Calu3 (cell line): ENCODE data around the gene ZNF134. TPM values are rescaled to one million over a fixed set of nuclear protein-coding genes. Genes with fewer than 3 reads are reported as not detected.

Experiments used
- BruUV-seq: library from RNA; stranded (reverse); fragments of 400-500 nt; replicated peaks from 2 replicates; lab custom pipeline; 2021; lab: Mats Ljungman, UMichigan
- CTCF ChIA-PET: fragments of 300-600 bp; sonication (Branson Sonifier 250); formaldehyde crosslinking; loops from one replicate; lab custom pipeline; 2022; ENCODE audit warnings: antibody characterized with exemption; lab: Charles Lee
- DNase-seq: peaks from one replicate; pipeline ENCODE4 v3.0.0; 2022
- H3K27ac Mint-ChIP-seq: one replicate; pipeline ENCODE4 v1.8.0; 2022; ENCODE audit warnings: mixed read lengths; ENCODE audit not compliant: unreplicated experiment
- H3K27me3 Mint-ChIP-seq: one replicate; pipeline ENCODE4 v1.8.0; 2022; ENCODE audit warnings: mixed read lengths; ENCODE audit not compliant: unreplicated experiment
- H3K36me3 Mint-ChIP-seq: one replicate; pipeline ENCODE4 v1.8.0; 2022; ENCODE audit warnings: mild to moderate bottlenecking, moderate library complexity, mixed read lengths; ENCODE audit not compliant: insufficient read depth, unreplicated experiment
- H3K4me1 Mint-ChIP-seq: one replicate; pipeline ENCODE4 v1.8.0; 2022; ENCODE audit warnings: mild to moderate bottlenecking, low read depth, mixed read lengths; ENCODE audit not compliant: unreplicated experiment
- H3K4me3 Mint-ChIP-seq: one replicate; pipeline ENCODE4 v1.8.0; 2022; ENCODE audit warnings: mild to moderate bottlenecking, low read depth, moderate library complexity, mixed read lengths; ENCODE audit not compliant: unreplicated experiment
- H3K9me3 Mint-ChIP-seq: one replicate; pipeline ENCODE4 v1.8.0; 2022; ENCODE audit warnings: low read depth, mixed read lengths; ENCODE audit not compliant: unreplicated experiment
- intact Hi-C: fragments of 100-400 bp; cut with micrococcal nuclease; formaldehyde crosslinking; loops from one replicate; pipeline ENCODE4 v1.10.0; 2022; ENCODE audit not compliant: unreplicated experiment
- total RNA-seq: library from RNA; stranded (reverse); gene quantifications from 2 replicates; pipeline ENCODE4 v1.2.3, GENCODE V29; 2022
- TF ChIP-seq, protein P1 (sequence below): fragments of 200-600 bp; IDR thresholded peaks from one replicate; pipeline ENCODE4 v1.8.0; 2022; ENCODE audit warnings: antibody characterized with exemption; ENCODE audit not compliant: unreplicated experiment

ZNF134 gene
- total RNA-seq, 1 experiment from 2014 or later: 11.4 TPM

- Mint-ChIP-seq H3K9me3 (peaks cover 13% of the 10 kb centered on the region), H3K27me3 (no peaks in the 10 kb centered on the region), H3K27ac (peak within 1 kb of the TSS; percentile 40), H3K4me3 (peak within 1 kb of the TSS; percentile 83), H3K4me1 (peaks cover 21% of the 10 kb centered on the region), H3K36me3 (peaks cover 26% of the 10 kb centered on the region)
- no TSS peak for BruUV-seq
- intact Hi-C loops: loop anchor here (2.0 kb wide), 1 partner anchor 48 kb away; the partner anchor contains the start of gene ZNF551
- peak; percentile 95 for DNase-seq
- CTCF ChIA-PET: no interaction called here
- TF ChIP-seq, protein P1, sequence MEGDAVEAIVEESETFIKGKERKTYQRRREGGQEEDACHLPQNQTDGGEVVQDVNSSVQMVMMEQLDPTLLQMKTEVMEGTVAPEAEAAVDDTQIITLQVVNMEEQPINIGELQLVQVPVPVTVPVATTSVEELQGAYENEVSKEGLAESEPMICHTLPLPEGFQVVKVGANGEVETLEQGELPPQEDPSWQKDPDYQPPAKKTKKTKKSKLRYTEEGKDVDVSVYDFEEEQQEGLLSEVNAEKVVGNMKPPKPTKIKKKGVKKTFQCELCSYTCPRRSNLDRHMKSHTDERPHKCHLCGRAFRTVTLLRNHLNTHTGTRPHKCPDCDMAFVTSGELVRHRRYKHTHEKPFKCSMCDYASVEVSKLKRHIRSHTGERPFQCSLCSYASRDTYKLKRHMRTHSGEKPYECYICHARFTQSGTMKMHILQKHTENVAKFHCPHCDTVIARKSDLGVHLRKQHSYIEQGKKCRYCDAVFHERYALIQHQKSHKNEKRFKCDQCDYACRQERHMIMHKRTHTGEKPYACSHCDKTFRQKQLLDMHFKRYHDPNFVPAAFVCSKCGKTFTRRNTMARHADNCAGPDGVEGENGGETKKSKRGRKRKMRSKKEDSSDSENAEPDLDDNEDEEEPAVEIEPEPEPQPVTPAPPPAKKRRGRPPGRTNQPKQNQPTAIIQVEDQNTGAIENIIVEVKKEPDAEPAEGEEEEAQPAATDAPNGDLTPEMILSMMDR: no peak
These were observed 19.2 kb downstream of the ZNF134 start, which contains the start of gene ZNF211 for GRCh38 chr19:57632987-57633831. Gene ZNF211, plus strand, starts transcription at chr19:57633168. Its CDS starts 179 bp downstream, at chr19:57633347.

DNA sequence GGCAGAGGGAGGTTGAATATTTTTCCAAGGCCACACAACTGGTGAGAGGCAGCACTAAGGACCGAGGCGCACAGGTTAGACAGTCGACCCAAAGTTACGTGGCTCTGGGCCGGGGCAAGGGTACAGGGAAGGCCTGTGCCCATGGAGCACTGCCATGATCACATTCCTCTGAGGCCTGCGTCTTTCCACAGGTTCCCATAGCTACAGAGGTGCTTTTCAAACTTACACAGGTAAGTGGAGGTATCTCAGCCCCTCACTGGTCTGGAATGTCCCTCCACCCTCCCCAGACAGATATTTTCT is 19.7 kb downstream of the ZNF134 start:
- Mint-ChIP-seq H3K4me3 (peak overlapping the region; percentile 83), H3K27me3 (no peaks in the 10 kb centered on the region), H3K36me3 (peaks cover 26% of the 10 kb centered on the region), H3K9me3 (peaks cover 17% of the 10 kb centered on the region), H3K27ac (peak overlapping the region; percentile 40), H3K4me1 (peaks cover 21% of the 10 kb centered on the region)
- no peak for DNase-seq
- CTCF ChIA-PET: no interaction called here
- TF ChIP-seq, protein P1: no peak
- intact Hi-C loops: loop anchor here (2.0 kb wide), 1 partner anchor 47 kb away; the partner anchor contains the start of gene ZNF551
- BruUV-seq: no TSS peak

DNA sequence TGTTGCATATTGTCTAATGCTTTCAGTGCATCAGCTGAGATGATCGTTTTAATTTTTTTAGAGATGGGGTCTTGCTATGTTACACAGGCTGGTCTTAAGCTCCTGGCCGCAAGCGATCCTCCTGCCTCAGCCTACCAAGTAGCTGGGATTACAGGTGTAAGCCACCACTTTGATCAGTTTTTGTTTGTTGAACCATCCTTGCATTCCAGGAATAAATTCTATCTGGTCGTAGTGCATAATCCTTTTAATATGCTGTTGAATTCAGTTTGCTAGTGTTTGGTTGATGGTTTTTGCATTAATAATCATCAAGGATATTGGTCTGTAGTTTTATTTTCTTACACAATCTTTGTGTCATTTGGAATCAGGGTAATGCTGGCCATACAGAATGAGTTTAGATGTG is 23.3 kb downstream of the ZNF134 start:
- H3K4me1 Mint-ChIP-seq: peaks cover 19% of the 10 kb centered on the region
- intact Hi-C loops: no loop called here
- TF ChIP-seq, protein P1: no peak
- peaks cover 38% of the 10 kb centered on the region for H3K36me3 Mint-ChIP-seq
- no peak for DNase-seq
- CTCF ChIA-PET: no interaction called here
- no TSS peak for BruUV-seq
- no peak overlapping the region for H3K27ac Mint-ChIP-seq
- H3K9me3 Mint-ChIP-seq: peaks cover 34% of the 10 kb centered on the region
- H3K4me3 Mint-ChIP-seq: no peak overlapping the region
- no peaks in the 10 kb centered on the region for H3K27me3 Mint-ChIP-seq

DNA sequence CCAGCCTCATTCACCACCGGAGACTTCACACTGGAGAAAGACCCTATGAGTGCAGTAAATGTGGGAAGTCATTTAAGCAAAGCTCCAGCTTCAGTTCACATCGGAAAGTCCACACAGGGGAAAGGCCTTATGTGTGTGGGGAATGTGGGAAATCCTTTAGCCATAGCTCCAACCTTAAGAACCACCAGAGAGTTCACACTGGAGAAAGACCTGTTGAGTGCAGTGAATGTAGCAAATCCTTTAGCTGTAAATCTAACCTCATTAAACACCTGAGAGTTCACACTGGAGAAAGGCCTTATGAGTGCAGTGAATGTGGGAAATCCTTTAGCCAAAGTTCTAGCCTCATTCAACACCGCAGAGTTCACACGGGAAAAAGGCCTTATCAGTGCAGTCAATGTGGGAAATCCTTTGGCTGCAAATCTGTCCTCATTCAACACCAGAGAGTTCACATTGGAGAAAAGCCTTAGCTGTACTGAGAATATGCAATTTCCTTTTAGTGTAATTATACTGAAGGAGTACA is 27.7 kb downstream of the ZNF134 start:
- peaks cover 18% of the 10 kb centered on the region for H3K36me3 Mint-ChIP-seq
- CTCF ChIA-PET: no interaction called here
- no peak overlapping the region for H3K4me3 Mint-ChIP-seq
- no peak overlapping the region for H3K27ac Mint-ChIP-seq
- BruUV-seq: no TSS peak
- peaks cover 33% of the 10 kb centered on the region for H3K9me3 Mint-ChIP-seq
- TF ChIP-seq, protein P1: no peak
- no peaks in the 10 kb centered on the region for H3K27me3 Mint-ChIP-seq
- no peaks in the 10 kb centered on the region for H3K4me1 Mint-ChIP-seq
- DNase-seq: no peak
- intact Hi-C loops: no loop called here
